SHP77 treated with DMSO at 0.1 percent for 48 hours (cell line): ENCODE measurements around the gene CHN2.
A peak's percentile ranks its signal among the peaks of the same experiment; 100 is the strongest.
"Not testable (repeated sequence)": the region's sequence is repeated elsewhere in the genome, so short reads cannot be mapped to it uniquely, and the experiment has no call there.

Experiments used
- DNase-seq: peaks from one replicate; lab custom pipeline; 2025; lab: John Stamatoyannopoulos, UW

The CHN2 gene

GRCh38 chr7:29189743-29190201 is 4.8 kb upstream of the CHN2 start:
- DNase-seq: peak; percentile 87

- peak; percentile 40 for DNase-seq
Observed at GRCh38 chr7:29190349-29191045, 4.1 kb upstream of the CHN2 start.

GRCh38 chr7:29192323-29192722 is 2.3 kb upstream of the CHN2 start:
- no peak for DNase-seq

GRCh38 chr7:29192811-29193210 is 1.8 kb upstream of the CHN2 start:
- no peak for DNase-seq

- DNase-seq: peak; percentile 39
Observed at GRCh38 chr7:29193316-29194205, 1.0 kb upstream of the CHN2 start.

- DNase-seq: no peak
Observed at GRCh38 chr7:29194206-29194593, 375 bp upstream of the CHN2 start.

GRCh38 chr7:29196191-29196590 is 1.6 kb downstream of the CHN2 start:
- DNase-seq: no peak

GRCh38 chr7:29196971-29197595 is 2.5 kb downstream of the CHN2 start:
- DNase-seq: no peak

GRCh38 chr7:29197916-29198315 is 3.3 kb downstream of the CHN2 start:
- DNase-seq: no peak

GRCh38 chr7:29199776-29200175 is 5.2 kb downstream of the CHN2 start:
- no peak for DNase-seq

GRCh38 chr7:29202651-29203069 is 8.1 kb downstream of the CHN2 start:
- DNase-seq: no peak

- no peak for DNase-seq
Observed at GRCh38 chr7:29204491-29205272, 10.1 kb downstream of the CHN2 start.

- no peak for DNase-seq
Observed at GRCh38 chr7:29207162-29207801, 12.7 kb downstream of the CHN2 start.

GRCh38 chr7:29208410-29209250 is 14.1 kb downstream of the CHN2 start:
- no peak for DNase-seq

- DNase-seq: no peak
Observed at GRCh38 chr7:29209745-29210144, 15.2 kb downstream of the CHN2 start.

GRCh38 chr7:29212736-29213135 is 18.2 kb downstream of the CHN2 start:
- DNase-seq: not testable (repeated sequence)

- no peak for DNase-seq
Observed at GRCh38 chr7:29214056-29214455, 19.5 kb downstream of the CHN2 start.

GRCh38 chr7:29214816-29215215 is 20.2 kb downstream of the CHN2 start:
- no peak for DNase-seq

- DNase-seq: no peak
Observed at GRCh38 chr7:29216128-29216527, 21.6 kb downstream of the CHN2 start.

GRCh38 chr7:29217113-29217512 is 22.5 kb downstream of the CHN2 start:
- no peak for DNase-seq

- no peak for DNase-seq
Observed at GRCh38 chr7:29224726-29225125, 30.2 kb downstream of the CHN2 start.
